Measurements from ENCODE around the gene DENND1B. TPM values are rescaled to one million over a fixed set of nuclear protein-coding genes. Genes with fewer than 3 reads are reported as not detected.
"Not testable (repeated sequence)": the region's sequence is repeated elsewhere in the genome, so short reads cannot be mapped to it uniquely, and the experiment has no call there.

Gene DENND1B
- polyA plus RNA-seq, 1 donor = 4.7 TPM

- DNase-seq (ENCODE audit: low read depth) = no peak
Observed at GRCh38 chr1:197782722-197783360, 7.6 kb upstream of the DENND1B start.

GRCh38 chr1:197781968-197782721 is 6.9 kb upstream of the DENND1B start:
- DNase-seq (ENCODE audit: low read depth) = no peak

GRCh38 chr1:197779921-197780320 is 4.6 kb upstream of the DENND1B start:
- DNase-seq (ENCODE audit: low read depth) = no peak

GRCh38 chr1:197778366-197778945 is 3.2 kb upstream of the DENND1B start:
- DNase-seq (ENCODE audit: low read depth) = no peak

- DNase-seq (ENCODE audit: low read depth) = no peak
Observed at GRCh38 chr1:197776351-197777105, 1.2 kb upstream of the DENND1B start.

GRCh38 chr1:197774466-197775281 is 606 bp downstream of the DENND1B start:
- no peak for DNase-seq (ENCODE audit: low read depth)

GRCh38 chr1:197773856-197774255 is 1.4 kb downstream of the DENND1B start:
- DNase-seq (ENCODE audit: low read depth) = no peak

- DNase-seq (ENCODE audit: low read depth) = no peak
Observed at GRCh38 chr1:197771904-197772556, 3.2 kb downstream of the DENND1B start.

GRCh38 chr1:197771386-197771785 is 3.9 kb downstream of the DENND1B start:
- no peak for DNase-seq (ENCODE audit: low read depth)

- DNase-seq (ENCODE audit: low read depth) = no peak
Observed at GRCh38 chr1:197770243-197770642, 5.0 kb downstream of the DENND1B start.

- no peak for DNase-seq (ENCODE audit: low read depth)
Observed at GRCh38 chr1:197769287-197769686, 6.0 kb downstream of the DENND1B start.

GRCh38 chr1:197768014-197768805 is 7.1 kb downstream of the DENND1B start:
- no peak for DNase-seq (ENCODE audit: low read depth)

GRCh38 chr1:197763769-197764168 is 11.5 kb downstream of the DENND1B start:
- DNase-seq (ENCODE audit: low read depth) = no peak

- no peak for DNase-seq (ENCODE audit: low read depth)
Observed at GRCh38 chr1:197763307-197763706, 12.0 kb downstream of the DENND1B start.

GRCh38 chr1:197761654-197762053 is 13.6 kb downstream of the DENND1B start:
- no peak for DNase-seq (ENCODE audit: low read depth)

GRCh38 chr1:197755553-197755952 is 19.7 kb downstream of the DENND1B start:
- not testable (repeated sequence) for DNase-seq (ENCODE audit: low read depth)

- DNase-seq (ENCODE audit: low read depth) = not testable (repeated sequence)
Observed at GRCh38 chr1:197752652-197753164, 22.6 kb downstream of the DENND1B start.

GRCh38 chr1:197750366-197750765 is 24.9 kb downstream of the DENND1B start:
- DNase-seq (ENCODE audit: low read depth) = no peak

GRCh38 chr1:197745911-197746310 is 29.4 kb downstream of the DENND1B start:
- DNase-seq (ENCODE audit: low read depth) = no peak

- DNase-seq (ENCODE audit: low read depth) = no peak
Observed at GRCh38 chr1:197744979-197745378, 30.3 kb downstream of the DENND1B start.
